LNCaP clone FGC (cell line): Measurements from ENCODE around the gene MEIS3.

Experiments used
- DNase-seq: peaks from one replicate; pipeline ENCODE4 v3.0.0-alpha.2; 2011; ENCODE audit warnings: low read depth
- H3K4me3 ChIP-seq: 2 replicates; pipeline ENCODE4 v1.5.1; 2011; ENCODE audit warnings: mild to moderate bottlenecking, low read depth, low read length, control low read depth
- CTCF ChIP-seq: IDR thresholded peaks from 2 replicates; pipeline ENCODE4 v1.5.1; 2012; ENCODE audit warnings: mild to moderate bottlenecking; ENCODE audit not compliant: control insufficient read depth, insufficient read depth; ENCODE audit errors: extremely low read depth

MEIS3 gene

DNA sequence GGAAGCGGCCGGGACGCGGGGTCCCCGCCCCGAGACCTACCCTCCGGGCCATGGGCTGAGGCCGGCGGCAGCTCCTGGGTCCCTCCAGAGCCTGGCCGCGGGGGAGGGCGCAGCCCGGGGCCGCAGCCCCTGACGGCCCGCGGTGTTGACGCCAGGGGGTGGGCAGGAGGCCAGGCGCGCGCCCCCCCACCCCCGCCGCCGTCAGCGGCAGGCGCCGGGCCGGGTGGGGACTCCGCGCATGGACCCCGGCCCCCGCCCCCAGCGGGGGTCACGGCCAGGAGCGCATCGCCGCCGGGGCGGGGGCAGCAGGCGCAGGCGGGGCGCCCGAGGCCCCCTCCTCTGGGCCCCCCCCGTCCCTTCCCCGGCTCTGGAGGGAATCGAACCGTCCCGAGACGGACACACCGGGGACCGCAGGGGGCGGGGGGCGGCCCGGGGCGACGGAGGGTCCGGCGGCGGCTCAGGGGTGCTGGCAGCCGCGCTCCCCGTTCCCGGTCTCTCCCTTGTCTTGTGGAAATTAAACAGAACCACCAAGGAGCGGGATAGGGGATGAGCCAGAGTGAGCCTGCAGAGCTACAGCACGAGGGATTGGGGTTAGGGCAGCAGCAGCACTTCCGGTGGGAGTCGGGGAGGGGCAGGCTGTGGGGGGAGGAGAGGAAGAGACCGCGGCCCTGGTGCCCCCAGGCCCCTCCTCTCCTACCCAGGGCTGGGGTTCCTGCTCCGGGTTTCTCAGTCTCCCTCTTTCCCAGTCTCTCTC is at the start of gene MEIS3:
TSS of gene MEIS3 (minus strand) at position 498 of the 754 bp plus-strand sequence. CDS start at position 52, 446 bp downstream.
- no peak within 1 kb of the TSS for H3K4me3 ChIP-seq
- no peak for DNase-seq
- TF ChIP-seq CTCF = no peak

GRCh38 chr19:47467914-47468313 is 48.6 kb upstream of the MEIS3 start:
- TF ChIP-seq CTCF = no peak
- no peak for DNase-seq
- no peak overlapping the region for H3K4me3 ChIP-seq

DNA sequence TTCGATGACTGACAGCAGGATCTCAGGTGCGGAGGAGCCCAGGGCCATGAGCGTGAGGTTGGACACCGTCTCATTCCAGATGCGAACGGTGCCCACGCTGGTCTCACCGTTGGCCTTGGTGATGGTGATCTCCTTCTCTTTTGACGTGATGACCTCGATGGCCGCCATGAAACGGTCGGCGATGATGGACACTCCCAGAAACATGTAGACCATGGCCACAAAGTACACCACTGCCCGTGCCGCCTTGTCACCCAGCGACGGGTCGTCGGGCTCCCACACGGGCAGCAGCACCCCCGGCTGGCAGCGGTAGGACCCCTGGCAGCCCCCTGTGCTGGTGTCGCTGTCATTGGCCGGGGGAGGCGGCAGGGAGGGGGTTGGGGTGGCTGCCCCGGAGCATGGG is 46.6 kb upstream of the MEIS3 start:
- TF ChIP-seq CTCF = no peak
- H3K4me3 ChIP-seq = no peak overlapping the region
- no peak for DNase-seq

GRCh38 chr19:47464675-47465419 is 45.5 kb upstream of the MEIS3 start:
- no peak for TF ChIP-seq CTCF
- DNase-seq = no peak
- H3K4me3 ChIP-seq = no peak overlapping the region

DNA sequence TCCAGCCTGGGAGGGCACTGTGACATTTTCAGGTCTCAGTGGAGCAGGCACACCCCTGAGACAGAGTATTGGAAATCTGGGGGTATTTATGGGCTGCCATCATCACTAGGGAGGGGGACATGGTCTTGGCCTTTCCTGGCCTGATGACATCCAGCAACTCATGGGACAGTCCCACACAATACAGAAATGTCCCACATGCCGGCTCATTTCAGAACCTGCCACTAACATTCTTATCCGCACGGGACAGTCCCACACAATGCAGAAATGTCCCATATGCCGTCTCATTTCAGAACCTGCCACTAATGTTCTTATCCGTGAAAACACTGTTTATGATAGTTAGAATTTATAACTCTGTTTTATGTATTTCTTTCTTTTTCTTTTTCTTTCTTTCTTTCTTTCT is 42.5 kb upstream of the MEIS3 start:
- TF ChIP-seq CTCF = no peak
- no peak for DNase-seq
- H3K4me3 ChIP-seq = no peak overlapping the region

- TF ChIP-seq CTCF = no peak
- no peak for DNase-seq
- no peak overlapping the region for H3K4me3 ChIP-seq
Measured at GRCh38 chr19:47459477-47459876, 40.1 kb upstream of the MEIS3 start.
